Prostate gland (tissue), 2 donors: ENCODE data around the gene PAMR1. TPM values are rescaled to one million over a fixed set of nuclear protein-coding genes. Genes with fewer than 3 reads are reported as not detected.

Experiments
- DNase-seq: peaks from one replicate; pipeline ENCODE4 v3.0.0-alpha.2; 2019; ENCODE audit warnings: low spot score
- H3K27ac ChIP-seq, 2 donors: fragments of 200-600 bp; sonication (generic); 2 replicates each; pipeline ENCODE4 v1.5.1; 2017 to 2019
- H3K27me3 ChIP-seq: fragments of 200-600 bp; sonication (generic); replicated peaks from 2 replicates; pipeline ENCODE4 v1.5.1; 2019; ENCODE audit not compliant: insufficient read depth
- H3K36me3 ChIP-seq, 2 donors: fragments of 200-600 bp; sonication (generic); 1 replicate in 1 of 2; 2 replicates in 1 of 2; pipeline versions ENCODE4 v1.5.1 to v1.8.1; 2017 to 2019
- H3K4me1 ChIP-seq: fragments of 200-600 bp; sonication (generic); replicated peaks from 2 replicates; pipeline ENCODE4 v1.5.1; 2019
- H3K4me3 ChIP-seq, 2 donors: fragments of 200-600 bp; sonication (generic); 2 replicates each; pipeline ENCODE4 v1.5.1; 2017 to 2019
- H3K9me3 ChIP-seq: fragments of 200-600 bp; sonication (generic); 2 replicates; pipeline ENCODE4 v1.5.1; 2017
- CTCF ChIP-seq, 4 experiments: fragments of 200-600 bp in 2 of 4; fragments of 450-650 bp in 2 of 4; sonication (generic) in 2 of 4; IDR thresholded peaks; 1 replicate in 3 of 4; 2 replicates in 1 of 4; pipeline ENCODE4 v1.5.1; 2016 to 2019; ENCODE audit warnings: antibody characterized with exemption in 4 of 4, mild to moderate bottlenecking in 2 of 4, moderate library complexity in 2 of 4
- POLR2A ChIP-seq: fragments of 450-650 bp; IDR thresholded peaks from one replicate; pipeline ENCODE4 v1.6.1; 2016; ENCODE audit warnings: antibody characterized with exemption, mild to moderate bottlenecking
- POLR2AphosphoS5 ChIP-seq: sonication (generic); formaldehyde crosslinking; IDR thresholded peaks from one replicate; pipeline ENCODE4 v1.6.1; 2017; ENCODE audit warnings: antibody characterized with exemption
- WGBS: methylation state at CpG from one replicate; pipeline ENCODE4 v1.1.5; 2018; 5-methylcytosine and 5-hydroxymethylcytosine counted together
- intact Hi-C: fragments of 100-400 bp; cut with DNase I; formaldehyde crosslinking; loops from one replicate; pipeline ENCODE4 v1.14.2; 2022
- total RNA-seq, 2 donors: library from RNA; depleted of rRNA; stranded (reverse); fragments of >200 nt; gene quantifications; one replicate each; pipeline ENCODE4 v1.1.0, GENCODE V29; 2016

PAMR1 gene
- total RNA-seq, 2 donors from 2014 or later = 2.5 to 6.5 TPM

- Histone ChIP-seq H3K9me3 (no peaks in the 10 kb centered on the region), H3K4me1 (no peaks in the 10 kb centered on the region), H3K27ac (no peak overlapping the region), H3K27me3 (no peaks in the 10 kb centered on the region), H3K36me3 (no peaks in the 10 kb centered on the region), H3K4me3 (no peak overlapping the region)
- TF ChIP-seq POLR2AphosphoS5 = no peak
- TF ChIP-seq POLR2A = no peak
- TF ChIP-seq CTCF (IDR thresholded peaks at IDR 0.05) = no peak
- no peak for DNase-seq
- 78% methylated on average over 5 of the region's 5 CpGs for WGBS
- intact Hi-C loops = no loop called here
These were observed 13.8 kb downstream of the PAMR1 start for GRCh38 chr11:35511666-35512065.

- no peak for DNase-seq
- no peaks in the 10 kb centered on the region for H3K9me3 ChIP-seq
- H3K36me3 ChIP-seq = no peaks in the 10 kb centered on the region
- no peak overlapping the region for H3K27ac ChIP-seq
- TF ChIP-seq POLR2AphosphoS5 = no peak
- TF ChIP-seq CTCF (IDR thresholded peaks at IDR 0.05) = no peak
- no peak for TF ChIP-seq POLR2A
- WGBS = 88% methylated on average over 2 of the region's 2 CpGs
- H3K4me3 ChIP-seq = no peak overlapping the region
- no peaks in the 10 kb centered on the region for H3K4me1 ChIP-seq
- H3K27me3 ChIP-seq = no peaks in the 10 kb centered on the region
- intact Hi-C loops = no loop called here
These were observed 17.7 kb downstream of the PAMR1 start for GRCh38 chr11:35507688-35508087.

GRCh38 chr11:35501776-35502175, 23.6 kb downstream of the PAMR1 start:
- WGBS = 46% methylated on average over 4 of the region's 4 CpGs
- Histone ChIP-seq H3K9me3 (no peaks in the 10 kb centered on the region), H3K27me3 (no peaks in the 10 kb centered on the region), H3K36me3 (no peaks in the 10 kb centered on the region), H3K4me3 (no peak overlapping the region), H3K4me1 (no peaks in the 10 kb centered on the region), H3K27ac (no peak overlapping the region)
- no peak for DNase-seq
- intact Hi-C loops = no loop called here
- TF ChIP-seq POLR2A (no peak), CTCF (IDR thresholded peaks at IDR 0.05) (no peak), POLR2AphosphoS5 (no peak)

- TF ChIP-seq POLR2AphosphoS5 (no peak), POLR2A (no peak)
- H3K27ac ChIP-seq = no peak overlapping the region
- H3K4me1 ChIP-seq = no peaks in the 10 kb centered on the region
- intact Hi-C loops = no loop called here
- H3K27me3 ChIP-seq = no peaks in the 10 kb centered on the region
- H3K4me3 ChIP-seq = no peak overlapping the region
- DNase-seq = no peak
- H3K9me3 ChIP-seq = no peaks in the 10 kb centered on the region
- no peaks in the 10 kb centered on the region for H3K36me3 ChIP-seq
These were observed 24.7 kb downstream of the PAMR1 start for GRCh38 chr11:35500744-35501143.

- TF ChIP-seq CTCF (IDR thresholded peaks at IDR 0.05) = no peak
- TF ChIP-seq POLR2A = no peak
- TF ChIP-seq POLR2AphosphoS5 = no peak
- no peaks in the 10 kb centered on the region for H3K9me3 ChIP-seq
- H3K4me1 ChIP-seq = no peaks in the 10 kb centered on the region
- no peak for DNase-seq
- H3K36me3 ChIP-seq = no peaks in the 10 kb centered on the region
- no peak overlapping the region for H3K27ac ChIP-seq
- whole genome bisulfite sequencing = 36% methylated on average over 1 of the region's 1 CpG
- intact Hi-C loops = no loop called here
- no peaks in the 10 kb centered on the region for H3K27me3 ChIP-seq
- H3K4me3 ChIP-seq = no peak overlapping the region
These were observed 29.0 kb downstream of the PAMR1 start for GRCh38 chr11:35496416-35496815.
